ENCODE results near the gene PPP1R12C.

PPP1R12C gene

GRCh38 chr19:55146078-55146704 is 28.8 kb upstream of the PPP1R12C start:
- Histone ChIP-seq H3K4me3 (ENCODE audit: insufficient read depth, low read depth, low read length, poor library complexity, severe bottlenecking) (no peak overlapping the region), H3K4me1 (ENCODE audit: control insufficient read depth, insufficient read depth, low read length, poor library complexity, severe bottlenecking) (peaks cover 8% of the 10 kb centered on the region), H3K27me3 (replicated peaks; ENCODE audit: control insufficient read depth, insufficient read depth, low read length, poor library complexity, severe bottlenecking) (peaks cover 38% of the 10 kb centered on the region), H3K36me3 (ENCODE audit: control insufficient read depth, insufficient read depth, low read length) (no peaks in the 10 kb centered on the region), H3K27ac (ENCODE audit: insufficient read depth, low read length, poor library complexity, severe bottlenecking) (no peak overlapping the region), H3K9me3 (ENCODE audit: control insufficient read depth, low read length) (no peaks in the 10 kb centered on the region)
- DNase-seq = no peak

GRCh38 chr19:55145232-55145631 is 27.8 kb upstream of the PPP1R12C start:
- Histone ChIP-seq H3K4me1 (ENCODE audit: control insufficient read depth, insufficient read depth, low read length, poor library complexity, severe bottlenecking) (peaks cover 12% of the 10 kb centered on the region), H3K27me3 (replicated peaks; ENCODE audit: control insufficient read depth, insufficient read depth, low read length, poor library complexity, severe bottlenecking) (peaks cover 43% of the 10 kb centered on the region), H3K36me3 (ENCODE audit: control insufficient read depth, insufficient read depth, low read length) (no peaks in the 10 kb centered on the region), H3K4me3 (ENCODE audit: insufficient read depth, low read depth, low read length, poor library complexity, severe bottlenecking) (no peak overlapping the region), H3K9me3 (ENCODE audit: control insufficient read depth, low read length) (no peaks in the 10 kb centered on the region), H3K27ac (ENCODE audit: insufficient read depth, low read length, poor library complexity, severe bottlenecking) (no peak overlapping the region)
- DNase-seq = no peak

- peaks cover 37% of the 10 kb centered on the region for H3K27me3 ChIP-seq (replicated peaks; ENCODE audit: control insufficient read depth, insufficient read depth, low read length, poor library complexity, severe bottlenecking)
- H3K9me3 ChIP-seq (ENCODE audit: control insufficient read depth, low read length) = no peaks in the 10 kb centered on the region
- H3K27ac ChIP-seq (ENCODE audit: insufficient read depth, low read length, poor library complexity, severe bottlenecking) = no peak overlapping the region
- H3K36me3 ChIP-seq (ENCODE audit: control insufficient read depth, insufficient read depth, low read length) = no peaks in the 10 kb centered on the region
- no peak overlapping the region for H3K4me3 ChIP-seq (ENCODE audit: insufficient read depth, low read depth, low read length, poor library complexity, severe bottlenecking)
- peaks cover 9% of the 10 kb centered on the region for H3K4me1 ChIP-seq (ENCODE audit: control insufficient read depth, insufficient read depth, low read length, poor library complexity, severe bottlenecking)
- no peak for DNase-seq
Measured at GRCh38 chr19:55141696-55142095, 24.3 kb upstream of the PPP1R12C start.

- Histone ChIP-seq H3K4me1 (ENCODE audit: control insufficient read depth, insufficient read depth, low read length, poor library complexity, severe bottlenecking) (peaks cover 4% of the 10 kb centered on the region), H3K9me3 (ENCODE audit: control insufficient read depth, low read length) (no peaks in the 10 kb centered on the region), H3K4me3 (ENCODE audit: insufficient read depth, low read depth, low read length, poor library complexity, severe bottlenecking) (no peak overlapping the region), H3K27ac (ENCODE audit: insufficient read depth, low read length, poor library complexity, severe bottlenecking) (no peak overlapping the region), H3K27me3 (replicated peaks; ENCODE audit: control insufficient read depth, insufficient read depth, low read length, poor library complexity, severe bottlenecking) (peaks cover 6% of the 10 kb centered on the region), H3K36me3 (ENCODE audit: control insufficient read depth, insufficient read depth, low read length) (no peaks in the 10 kb centered on the region)
- DNase-seq = no peak
Measured at GRCh38 chr19:55137915-55138314, 20.5 kb upstream of the PPP1R12C start.

- H3K27me3 ChIP-seq (replicated peaks; ENCODE audit: control insufficient read depth, insufficient read depth, low read length, poor library complexity, severe bottlenecking) = peaks cover 6% of the 10 kb centered on the region
- no peaks in the 10 kb centered on the region for H3K9me3 ChIP-seq (ENCODE audit: control insufficient read depth, low read length)
- peaks cover 4% of the 10 kb centered on the region for H3K4me1 ChIP-seq (ENCODE audit: control insufficient read depth, insufficient read depth, low read length, poor library complexity, severe bottlenecking)
- no peak overlapping the region for H3K27ac ChIP-seq (ENCODE audit: insufficient read depth, low read length, poor library complexity, severe bottlenecking)
- DNase-seq = no peak
- no peaks in the 10 kb centered on the region for H3K36me3 ChIP-seq (ENCODE audit: control insufficient read depth, insufficient read depth, low read length)
- no peak overlapping the region for H3K4me3 ChIP-seq (ENCODE audit: insufficient read depth, low read depth, low read length, poor library complexity, severe bottlenecking)
Measured at GRCh38 chr19:55136399-55137102, 19.1 kb upstream of the PPP1R12C start.

GRCh38 chr19:55134736-55135135 is 17.3 kb upstream of the PPP1R12C start:
- Histone ChIP-seq H3K36me3 (ENCODE audit: control insufficient read depth, insufficient read depth, low read length) (no peaks in the 10 kb centered on the region), H3K4me1 (ENCODE audit: control insufficient read depth, insufficient read depth, low read length, poor library complexity, severe bottlenecking) (no peaks in the 10 kb centered on the region), H3K27ac (ENCODE audit: insufficient read depth, low read length, poor library complexity, severe bottlenecking) (no peak overlapping the region), H3K9me3 (ENCODE audit: control insufficient read depth, low read length) (no peaks in the 10 kb centered on the region), H3K4me3 (ENCODE audit: insufficient read depth, low read depth, low read length, poor library complexity, severe bottlenecking) (no peak overlapping the region), H3K27me3 (replicated peaks; ENCODE audit: control insufficient read depth, insufficient read depth, low read length, poor library complexity, severe bottlenecking) (no peaks in the 10 kb centered on the region)
- DNase-seq = no peak

- H3K9me3 ChIP-seq (ENCODE audit: control insufficient read depth, low read length) = no peaks in the 10 kb centered on the region
- H3K4me1 ChIP-seq (ENCODE audit: control insufficient read depth, insufficient read depth, low read length, poor library complexity, severe bottlenecking) = no peaks in the 10 kb centered on the region
- no peaks in the 10 kb centered on the region for H3K27me3 ChIP-seq (replicated peaks; ENCODE audit: control insufficient read depth, insufficient read depth, low read length, poor library complexity, severe bottlenecking)
- H3K27ac ChIP-seq (ENCODE audit: insufficient read depth, low read length, poor library complexity, severe bottlenecking) = no peak overlapping the region
- no peak overlapping the region for H3K4me3 ChIP-seq (ENCODE audit: insufficient read depth, low read depth, low read length, poor library complexity, severe bottlenecking)
- DNase-seq = no peak
- no peaks in the 10 kb centered on the region for H3K36me3 ChIP-seq (ENCODE audit: control insufficient read depth, insufficient read depth, low read length)
Measured at GRCh38 chr19:55133639-55134444, 16.4 kb upstream of the PPP1R12C start.

- Histone ChIP-seq H3K9me3 (ENCODE audit: control insufficient read depth, low read length) (no peaks in the 10 kb centered on the region), H3K36me3 (ENCODE audit: control insufficient read depth, insufficient read depth, low read length) (no peaks in the 10 kb centered on the region), H3K4me3 (ENCODE audit: insufficient read depth, low read depth, low read length, poor library complexity, severe bottlenecking) (no peak overlapping the region), H3K4me1 (ENCODE audit: control insufficient read depth, insufficient read depth, low read length, poor library complexity, severe bottlenecking) (no peaks in the 10 kb centered on the region), H3K27ac (ENCODE audit: insufficient read depth, low read length, poor library complexity, severe bottlenecking) (no peak overlapping the region), H3K27me3 (replicated peaks; ENCODE audit: control insufficient read depth, insufficient read depth, low read length, poor library complexity, severe bottlenecking) (no peaks in the 10 kb centered on the region)
- no peak for DNase-seq
Measured at GRCh38 chr19:55132453-55133129, 15.2 kb upstream of the PPP1R12C start.

- H3K4me1 ChIP-seq (ENCODE audit: control insufficient read depth, insufficient read depth, low read length, poor library complexity, severe bottlenecking) = no peaks in the 10 kb centered on the region
- H3K4me3 ChIP-seq (ENCODE audit: insufficient read depth, low read depth, low read length, poor library complexity, severe bottlenecking) = no peak overlapping the region
- no peak overlapping the region for H3K27ac ChIP-seq (ENCODE audit: insufficient read depth, low read length, poor library complexity, severe bottlenecking)
- no peaks in the 10 kb centered on the region for H3K27me3 ChIP-seq (replicated peaks; ENCODE audit: control insufficient read depth, insufficient read depth, low read length, poor library complexity, severe bottlenecking)
- no peaks in the 10 kb centered on the region for H3K9me3 ChIP-seq (ENCODE audit: control insufficient read depth, low read length)
- no peak for DNase-seq
- no peaks in the 10 kb centered on the region for H3K36me3 ChIP-seq (ENCODE audit: control insufficient read depth, insufficient read depth, low read length)
Measured at GRCh38 chr19:55131421-55131820, 14.0 kb upstream of the PPP1R12C start.

All from effector memory CD4-positive, alpha-beta T cell (primary cell).